Panc1 (cell line): Measurements from ENCODE around the gene COQ3. TPM values are rescaled to one million over a fixed set of nuclear protein-coding genes. Genes with fewer than 3 reads are reported as not detected.

Source experiments
- ATAC-seq: fragments of 200-7000 bp; cut with Tn5 transposase; 2 replicates; pipeline ENCODE4 v1.9.1; 2020; ENCODE audit warnings: mild to moderate bottlenecking, moderate library complexity
- BruUV-seq: library from RNA; stranded (reverse); fragments of 400-500 nt; replicated peaks from 2 replicates; lab custom pipeline; 2021; lab: Mats Ljungman, UMichigan
- CTCF ChIA-PET: fragments of 300-600 bp; sonication (Branson Sonifier 250); formaldehyde crosslinking; loops from one replicate; lab custom pipeline; 2022; ENCODE audit warnings: antibody characterized with exemption; lab: Charles Lee
- POLR2A ChIA-PET: fragments of 300-600 bp; sonication (Branson Sonifier 250); formaldehyde crosslinking; loops from one replicate; lab custom pipeline; 2022; ENCODE audit warnings: antibody characterized with exemption; lab: Charles Lee
- DNase-seq: peaks from one replicate; pipeline ENCODE4 v3.0.0-alpha.2; 2010; ENCODE audit warnings: low read depth, low spot score
- H3K27ac ChIP-seq: 2 replicates; pipeline ENCODE4 v1.5.1; 2011; ENCODE audit warnings: mild to moderate bottlenecking, low read length, inconsistent platforms
- H3K27me3 ChIP-seq: fragments of 200-500 bp; sonication (Bioruptor generic); 2 replicates; pipeline ENCODE4 v1.6.0; 2014; ENCODE audit warnings: low read length, inconsistent platforms; ENCODE audit not compliant: control insufficient read depth, insufficient read depth
- H3K36me3 ChIP-seq: fragments of 200-500 bp; sonication (Bioruptor generic); 2 replicates; pipeline ENCODE4 v1.5.1; 2014; ENCODE audit warnings: inconsistent platforms, mild to moderate bottlenecking, low read length, moderate library complexity; ENCODE audit not compliant: control insufficient read depth, insufficient read depth
- H3K4me1 ChIP-seq: 2 replicates; pipeline ENCODE4 v1.5.1; 2011; ENCODE audit warnings: inconsistent platforms, mild to moderate bottlenecking, low read length, moderate library complexity; ENCODE audit not compliant: control insufficient read depth, insufficient read depth
- H3K4me3 ChIP-seq, 2 experiments: 2 replicates each; pipeline ENCODE4 v1.5.1; 2011 to 2012; ENCODE audit warnings: low read depth in 2 of 2, low read length in 2 of 2, mild to moderate bottlenecking in 2 of 2, inconsistent platforms in 1 of 2, moderate library complexity in 1 of 2
- H3K9me3 ChIP-seq: fragments of 200-500 bp; sonication (Bioruptor generic); 2 replicates; pipeline ENCODE4 v1.5.1; 2014; ENCODE audit warnings: low read depth, mild to moderate bottlenecking, inconsistent platforms, low read length, moderate library complexity; ENCODE audit not compliant: control insufficient read depth, insufficient read depth
- CTCF ChIP-seq: fragments of 450-650 bp; IDR thresholded peaks from 2 replicates; pipeline ENCODE4 v1.5.1; 2017; ENCODE audit warnings: mild to moderate bottlenecking
- POLR2AphosphoS5 ChIP-seq: IDR thresholded peaks from 2 replicates; pipeline ENCODE4 v1.6.1; 2012; ENCODE audit warnings: mild to moderate bottlenecking, low read depth, low read length, moderate library complexity
- SIN3A ChIP-seq: IDR thresholded peaks from 2 replicates; pipeline ENCODE4 v1.6.1; 2012; ENCODE audit warnings: low read depth, mild to moderate bottlenecking, low read length, moderate library complexity, borderline replicate concordance; ENCODE audit not compliant: insufficient read depth
- TCF7L2 ChIP-seq: IDR thresholded peaks from 2 replicates; pipeline ENCODE4 v1.6.1; 2011; ENCODE audit warnings: mild to moderate bottlenecking, low read depth, low read length, inconsistent platforms
- in situ Hi-C: cut with HindIII; loops from 2 replicates; pipeline ENCODE4 v1.10.0; 2016; ENCODE audit warnings: low sequenced_read_pairs, low pct_unique_long_range_greater_than_20kb
- intact Hi-C: fragments of 100-400 bp; cut with micrococcal nuclease; formaldehyde crosslinking; loops from one replicate; pipeline ENCODE4 v1.10.0; 2022; ENCODE audit not compliant: unreplicated experiment
- total RNA-seq: library from RNA; stranded (reverse); gene quantifications from one replicate; pipeline ENCODE4 v1.2.1, GENCODE V29; 2021; ENCODE audit not compliant: unreplicated experiment
- TF ChIP-seq, protein P1 (sequence below), 2 experiments: IDR thresholded peaks; 2 replicates each; pipeline ENCODE4 v1.6.1; 2011 to 2012; ENCODE audit warnings: low read depth in 2 of 2, control low read depth in 1 of 2, low read length in 1 of 2, mild to moderate bottlenecking in 1 of 2, moderate library complexity in 1 of 2; ENCODE audit not compliant: insufficient read depth in 1 of 2

Gene COQ3
- total RNA-seq, 1 experiment from 2014 or later = 9.5 TPM

DNA sequence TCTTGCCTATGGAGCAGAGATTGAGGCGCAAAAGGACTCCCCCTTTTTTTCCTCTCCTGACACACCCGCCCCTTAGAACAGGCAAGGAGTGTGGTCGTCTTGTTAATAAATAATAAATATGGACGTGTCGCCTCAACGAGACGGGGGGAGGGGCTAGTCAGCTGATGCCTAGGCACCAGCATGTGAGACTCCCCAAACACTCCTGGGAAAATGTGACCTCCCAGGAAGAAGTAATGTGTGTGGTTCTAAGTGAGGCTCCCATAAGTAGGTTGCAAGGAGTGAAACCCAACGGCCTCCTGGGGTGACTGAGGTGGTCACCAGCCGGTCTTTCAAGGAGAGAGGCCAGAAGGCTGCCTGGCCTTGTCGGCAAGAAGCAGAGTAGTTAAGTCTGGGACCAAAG, 43.4 kb downstream of the COQ3 start:
- TF ChIP-seq, protein P1, sequence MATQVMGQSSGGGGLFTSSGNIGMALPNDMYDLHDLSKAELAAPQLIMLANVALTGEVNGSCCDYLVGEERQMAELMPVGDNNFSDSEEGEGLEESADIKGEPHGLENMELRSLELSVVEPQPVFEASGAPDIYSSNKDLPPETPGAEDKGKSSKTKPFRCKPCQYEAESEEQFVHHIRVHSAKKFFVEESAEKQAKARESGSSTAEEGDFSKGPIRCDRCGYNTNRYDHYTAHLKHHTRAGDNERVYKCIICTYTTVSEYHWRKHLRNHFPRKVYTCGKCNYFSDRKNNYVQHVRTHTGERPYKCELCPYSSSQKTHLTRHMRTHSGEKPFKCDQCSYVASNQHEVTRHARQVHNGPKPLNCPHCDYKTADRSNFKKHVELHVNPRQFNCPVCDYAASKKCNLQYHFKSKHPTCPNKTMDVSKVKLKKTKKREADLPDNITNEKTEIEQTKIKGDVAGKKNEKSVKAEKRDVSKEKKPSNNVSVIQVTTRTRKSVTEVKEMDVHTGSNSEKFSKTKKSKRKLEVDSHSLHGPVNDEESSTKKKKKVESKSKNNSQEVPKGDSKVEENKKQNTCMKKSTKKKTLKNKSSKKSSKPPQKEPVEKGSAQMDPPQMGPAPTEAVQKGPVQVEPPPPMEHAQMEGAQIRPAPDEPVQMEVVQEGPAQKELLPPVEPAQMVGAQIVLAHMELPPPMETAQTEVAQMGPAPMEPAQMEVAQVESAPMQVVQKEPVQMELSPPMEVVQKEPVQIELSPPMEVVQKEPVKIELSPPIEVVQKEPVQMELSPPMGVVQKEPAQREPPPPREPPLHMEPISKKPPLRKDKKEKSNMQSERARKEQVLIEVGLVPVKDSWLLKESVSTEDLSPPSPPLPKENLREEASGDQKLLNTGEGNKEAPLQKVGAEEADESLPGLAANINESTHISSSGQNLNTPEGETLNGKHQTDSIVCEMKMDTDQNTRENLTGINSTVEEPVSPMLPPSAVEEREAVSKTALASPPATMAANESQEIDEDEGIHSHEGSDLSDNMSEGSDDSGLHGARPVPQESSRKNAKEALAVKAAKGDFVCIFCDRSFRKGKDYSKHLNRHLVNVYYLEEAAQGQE (IDR thresholded peaks at IDR 0.05; ENCODE audit: insufficient read depth in 1 of 2, low read depth in 2 of 2, low read length in 1 of 2) = no peak
- TF ChIP-seq SIN3A (no peak), TCF7L2 (no peak), CTCF (no peak), POLR2AphosphoS5 (no peak)
- DNase-seq = no peak
- H3K9me3 ChIP-seq = no peaks in the 10 kb centered on the region
- BruUV-seq = no TSS peak
- in situ Hi-C loops (no loop called here), intact Hi-C loops (no loop called here)
- no peak overlapping the region for H3K27ac ChIP-seq
- CTCF ChIA-PET = no interaction called here
- peaks cover 11% of the 10 kb centered on the region for H3K4me1 ChIP-seq
- H3K36me3 ChIP-seq = no peaks in the 10 kb centered on the region
- no peak for ATAC-seq
- POLR2A ChIA-PET = no interaction called here
- peaks cover 10% of the 10 kb centered on the region; the same call in 1 of the 2 replicates for H3K27me3 ChIP-seq
- peak overlapping the region in 1 of 2 experiments; percentile 54; a peak in 1 of 4 replicates for H3K4me3 ChIP-seq

DNA sequence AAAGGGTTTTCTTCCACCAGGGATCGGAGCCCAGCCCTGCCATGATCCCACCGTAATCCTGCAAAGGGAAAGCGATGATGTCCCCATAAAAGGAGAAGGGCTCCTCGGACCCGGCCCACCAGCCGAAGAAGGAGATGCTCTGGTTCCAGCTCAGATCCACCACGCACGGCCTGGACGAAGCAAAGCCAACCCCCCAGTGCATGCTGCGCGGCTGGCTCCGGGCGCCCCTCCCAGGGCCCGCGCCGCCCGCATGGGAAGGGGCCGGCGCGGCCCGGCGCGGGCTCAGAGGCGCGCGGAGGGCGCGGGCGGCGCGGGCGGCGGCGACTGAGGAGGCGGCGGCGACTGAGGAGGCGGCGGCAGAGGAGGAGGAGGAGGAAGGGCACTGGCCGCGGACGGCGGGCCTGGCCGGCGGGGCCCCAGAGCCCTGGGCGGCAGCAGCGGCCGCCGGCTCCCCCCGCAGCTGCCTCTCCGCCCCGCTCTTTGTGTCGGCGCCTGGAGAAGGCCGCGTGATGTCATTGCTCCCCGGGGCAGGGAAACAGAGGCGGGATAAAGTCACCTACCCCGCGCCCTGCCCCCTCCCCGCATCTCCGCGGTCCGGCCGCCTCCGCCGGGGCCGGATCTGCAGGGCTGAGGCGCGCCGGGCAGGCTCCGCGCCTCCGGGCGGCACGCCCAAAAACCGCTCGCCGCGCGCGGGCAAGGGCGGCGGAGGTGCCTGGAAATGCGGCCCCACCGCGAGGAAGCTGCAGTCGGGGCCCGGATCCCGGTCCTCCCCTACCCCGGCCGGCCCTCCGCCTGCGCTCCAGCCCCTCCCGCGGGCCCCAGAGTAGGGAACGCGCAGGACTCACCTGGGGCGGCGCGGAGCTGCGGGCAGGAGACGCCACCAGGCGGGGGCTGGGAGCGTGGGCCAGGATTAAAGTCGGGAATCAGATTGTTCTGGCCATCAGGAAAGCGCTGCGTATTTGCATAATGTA, 44.5 kb downstream of the COQ3 start, which contains the start of gene FAXC:
FAXC (minus strand) TSS at position 504 of the 971 bp plus-strand sequence; CDS start at position 202, 302 bp downstream.
- ChIA-PET CTCF (interaction anchor here (1.1 kb wide), 1 partner anchor 15 kb away, joined by 3 read pairs; no protein-coding TSS in a partner anchor), POLR2A (no interaction called here)
- no TSS peak for BruUV-seq
- intact Hi-C loops (no loop called here), in situ Hi-C loops (no loop called here)
- Histone ChIP-seq H3K9me3 (no peaks in the 10 kb centered on the region), H3K4me3 (peak within 1 kb of the TSS; percentile 54 to 61), H3K27me3 (peaks cover 10% of the 10 kb centered on the region; the same call in 1 of the 2 replicates), H3K4me1 (peaks cover 11% of the 10 kb centered on the region), H3K36me3 (no peaks in the 10 kb centered on the region), H3K27ac (peak within 1 kb of the TSS; percentile 12; the same call in 1 of the 2 replicates)
- peak; percentile 73 for TF ChIP-seq CTCF
- no peak for TF ChIP-seq POLR2AphosphoS5
- DNase-seq (no peak), ATAC-seq (peak; percentile 84)
